ENCODE results near the gene DRG2. TPM values are rescaled to one million over a fixed set of nuclear protein-coding genes. Genes with fewer than 3 reads are reported as not detected.

Gene DRG2
- total and polyA plus RNA-seq, 2 of the 13 experiments (the other 11 are each of a cell fraction or from before 2014, with no cell fraction given) = 20.1 to 26.6 TPM

- TF ChIP-seq ZNF781 (CRISPR knock-in tag; IDR thresholded peaks at IDR 0.05; ENCODE audit: borderline replicate concordance, not compliant biosample characterization) = no peak
- TF ChIP-seq ZMAT3 (CRISPR knock-in tag; conservative IDR thresholded peaks at IDR 0.05) = no peak
- TF ChIP-seq CHCHD3 (CRISPR knock-in tag; IDR thresholded peaks at IDR 0.05) = no peak
- TF ChIP-seq ZSCAN5A (CRISPR knock-in tag; IDR thresholded peaks at IDR 0.05; ENCODE audit: borderline replicate concordance) = no peak
- H3K36me3 ChIP-seq (replicated peaks in 1 of 2; ENCODE audit: control insufficient read depth in 1 of 2, insufficient read depth in 2 of 2, low read length in 2 of 2) = peaks cover 6 to 14% of the 10 kb centered on the region in 2 experiments; a peak in 4 of 5 replicates
- ChIA-PET CTCF (ENCODE audit: low intra/inter-chr PET ratio, low total read pairs) (no interaction called here), POLR2A (no interaction called here)
- H3K27ac ChIP-seq (ENCODE audit: extremely low read length, insufficient read depth, low read length) = no peak overlapping the region
- no peak overlapping the region for H3K4me2 ChIP-seq (ENCODE audit: low read depth, low read length)
- intact Hi-C loops (cut with micrococcal nuclease; ENCODE audit: unreplicated experiment) = no loop called here
- no peaks in the 10 kb centered on the region for H3K9me3 ChIP-seq (ENCODE audit: low read length)
- H3K27me3 ChIP-seq (ENCODE audit: control insufficient read depth in 1 of 2, insufficient read depth in 2 of 2, low read length in 2 of 2) = no peaks in the 10 kb centered on the region; a peak in 1 of 5 replicates
- no peak for FAIRE-seq
- H3K79me2 ChIP-seq (ENCODE audit: insufficient read depth, low read length) = peaks cover 16% of the 10 kb centered on the region
- 96% methylated on average over 8 of the region's 8 CpGs for WGBS (ENCODE audit: low lambda C conversion rate)
- H3K4me1 ChIP-seq (ENCODE audit: insufficient read depth, low read length) = peaks cover 35% of the 10 kb centered on the region
- no peak overlapping the region for H3K9ac ChIP-seq (ENCODE audit: insufficient read depth, low read depth, low read length)
- H2AFZ ChIP-seq (ENCODE audit: low read length) = no peak overlapping the region
- BruUV-seq (replicated peaks) = no TSS peak
- H4K20me1 ChIP-seq (ENCODE audit: insufficient read depth, low read length) = no peaks in the 10 kb centered on the region
- no peak for DNase-seq (ENCODE audit: low spot score)
- H3K4me3 ChIP-seq (replicated peaks in 1 of 3; ENCODE audit: insufficient read depth in 1 of 3, low read depth in 2 of 3, low read length in 3 of 3) = no peak overlapping the region
- ATAC-seq = no peak
- in situ Hi-C loops (cut with HindIII; ENCODE audit: extremely low pct_ligation_motif_present, low pct_unique_long_range_greater_than_20kb) = no loop called here
Measured at GRCh38 chr17:18042983-18043382, 44.8 kb upstream of the DRG2 start.

- Histone ChIP-seq H3K79me2 (ENCODE audit: insufficient read depth, low read length) (peaks cover 12% of the 10 kb centered on the region), H3K4me2 (ENCODE audit: low read depth, low read length) (no peak overlapping the region), H3K9me3 (ENCODE audit: low read length) (no peaks in the 10 kb centered on the region), H3K27me3 (ENCODE audit: control insufficient read depth in 1 of 2, insufficient read depth in 2 of 2, low read length in 2 of 2) (no peaks in the 10 kb centered on the region; a peak in 1 of 5 replicates), H4K20me1 (ENCODE audit: insufficient read depth, low read length) (no peaks in the 10 kb centered on the region), H3K9ac (ENCODE audit: insufficient read depth, low read depth, low read length) (no peak overlapping the region), H3K36me3 (replicated peaks in 1 of 2; ENCODE audit: control insufficient read depth in 1 of 2, insufficient read depth in 2 of 2, low read length in 2 of 2) (peaks cover 6 to 14% of the 10 kb centered on the region in 2 experiments; a peak in 4 of 5 replicates), H2AFZ (ENCODE audit: low read length) (no peak overlapping the region), H3K27ac (ENCODE audit: extremely low read length, insufficient read depth, low read length) (no peak overlapping the region), H3K4me1 (ENCODE audit: insufficient read depth, low read length) (peaks cover 32% of the 10 kb centered on the region), H3K4me3 (replicated peaks in 1 of 3; ENCODE audit: insufficient read depth in 1 of 3, low read depth in 2 of 3, low read length in 3 of 3) (no peak overlapping the region)
- ChIA-PET CTCF (ENCODE audit: low intra/inter-chr PET ratio, low total read pairs) (no interaction called here), POLR2A (no interaction called here)
- WGBS (ENCODE audit: low lambda C conversion rate) = 86% methylated on average over 1 of the region's 1 CpG
- peak; percentile 83 for FAIRE-seq
- peak; percentile 20 for TF ChIP-seq CTCF (CRISPR knock-in tag; IDR thresholded peaks at IDR 0.05)
- no peak for TF ChIP-seq POLR2AphosphoS2 (IDR thresholded peaks at IDR 0.05; ENCODE audit: low read depth, low read length)
- peak; percentile 18; the same call in 1 of the 2 replicates for TF ChIP-seq STAG1 (CRISPR knock-in tag; IDR thresholded peaks at IDR 0.05)
- intact Hi-C loops (cut with micrococcal nuclease; ENCODE audit: unreplicated experiment) (no loop called here), in situ Hi-C loops (cut with HindIII; ENCODE audit: extremely low pct_ligation_motif_present, low pct_unique_long_range_greater_than_20kb) (no loop called here)
- no peak for DNase-seq (ENCODE audit: low spot score)
- BruUV-seq (replicated peaks) = no TSS peak
- no peak for ATAC-seq
Measured at GRCh38 chr17:18043491-18043890, 44.3 kb upstream of the DRG2 start.

Data from HepG2 (cell line).